IMR-90 (cell line): ENCODE results near the gene LHFPL3. TPM values are rescaled to one million over a fixed set of nuclear protein-coding genes. Genes with fewer than 3 reads are reported as not detected.

Experiments
- ATAC-seq: fragments of 200-7000 bp; cut with Tn5 transposase; 2 replicates; pipeline ENCODE4 v1.9.1; 2020; ENCODE audit warnings: low read depth, mild to moderate bottlenecking, moderate library complexity
- BruUV-seq: library from RNA; stranded (reverse); fragments of 400-500 nt; replicated peaks from 2 replicates; lab custom pipeline; 2021; lab: Mats Ljungman, UMichigan
- CTCF ChIA-PET: fragments of 300-600 bp; formaldehyde crosslinking; extraction: SDS; loops from one replicate; lab custom pipeline; 2021; ENCODE audit warnings: antibody characterized with exemption; lab: Yijun Ruan, JAX
- POLR2A ChIA-PET: fragments of 300-600 bp; sonication (Branson Sonifier 250); formaldehyde crosslinking; loops from one replicate; lab custom pipeline; 2022; ENCODE audit warnings: antibody characterized with exemption; ENCODE audit not compliant: unreplicated experiment; lab: Charles Lee
- DNase-seq: peaks from one replicate; pipeline ENCODE4 v3.0.0; 2013
- H2AFZ ChIP-seq: replicated peaks from 2 replicates; pipeline ENCODE3; 2013; ENCODE audit warnings: low read length, mild to moderate bottlenecking; ENCODE audit not compliant: poor library complexity
- H2AK5ac ChIP-seq: 2 replicates; pipeline ENCODE4 v1.6.1; 2013; ENCODE audit warnings: low read depth, low read length, inconsistent platforms
- H2AK9ac ChIP-seq: replicated peaks from 2 replicates; pipeline ENCODE3; 2013; ENCODE audit warnings: mild to moderate bottlenecking, low read depth, low read length, moderate library complexity; ENCODE audit not compliant: poor library complexity
- H2BK120ac ChIP-seq: 2 replicates; pipeline ENCODE4 v1.6.1; 2013; ENCODE audit warnings: low read depth, low read length, inconsistent platforms
- H2BK15ac ChIP-seq: 3 replicates; pipeline ENCODE4 v1.6.1; 2013; ENCODE audit warnings: low read depth, low read length, inconsistent platforms
- H2BK20ac ChIP-seq: 2 replicates; pipeline ENCODE4 v1.6.1; 2013; ENCODE audit warnings: low read depth, mild to moderate bottlenecking, inconsistent platforms, low read length, moderate library complexity
- H2BK5ac ChIP-seq: 2 replicates; pipeline ENCODE4 v1.6.1; 2013; ENCODE audit warnings: mild to moderate bottlenecking, low read depth, low read length, inconsistent platforms; ENCODE audit not compliant: poor library complexity, severe bottlenecking
- H3K14ac ChIP-seq: replicated peaks from 2 replicates; pipeline ENCODE4 v1.6.1; 2013; ENCODE audit warnings: low read depth, low read length, inconsistent platforms
- H3K18ac ChIP-seq: 2 replicates; pipeline ENCODE4 v1.6.1; 2013; ENCODE audit warnings: low read depth, low read length, control low read depth
- H3K23ac ChIP-seq: 2 replicates; pipeline ENCODE4 v1.6.1; 2013; ENCODE audit warnings: low read depth, low read length, inconsistent platforms
- H3K27ac ChIP-seq: 2 replicates; pipeline ENCODE4 v1.5.1; 2013; ENCODE audit warnings: mild to moderate bottlenecking, control low read depth, low read length; ENCODE audit not compliant: insufficient read depth
- H3K27me3 ChIP-seq: 2 replicates; pipeline ENCODE4 v1.6.1; 2013; ENCODE audit warnings: low read length; ENCODE audit not compliant: control insufficient read depth, insufficient read depth
- H3K36me3 ChIP-seq: 2 replicates; pipeline ENCODE4 v1.6.1; 2013; ENCODE audit warnings: low read length, mixed read lengths; ENCODE audit not compliant: control insufficient read depth, insufficient read depth
- H3K4ac ChIP-seq: 2 replicates; pipeline ENCODE4 v1.6.1; 2013; ENCODE audit warnings: low read depth, low read length, inconsistent platforms
- H3K4me1 ChIP-seq: 2 replicates; pipeline ENCODE4 v1.6.1; 2013; ENCODE audit warnings: low read length, mixed read lengths; ENCODE audit not compliant: control insufficient read depth, insufficient read depth
- H3K4me2 ChIP-seq: 2 replicates; pipeline ENCODE4 v1.6.1; 2013; ENCODE audit warnings: low read depth, mild to moderate bottlenecking, control low read depth, low read length, moderate library complexity
- H3K4me3 ChIP-seq: 2 replicates; pipeline ENCODE4 v1.5.1; 2013; ENCODE audit warnings: low read depth, mild to moderate bottlenecking, control low read depth, low read length, moderate library complexity; ENCODE audit not compliant: insufficient read depth
- H3K56ac ChIP-seq: 2 replicates; pipeline ENCODE4 v1.6.1; 2013; ENCODE audit warnings: low read length, inconsistent platforms; ENCODE audit not compliant: insufficient read depth; ENCODE audit errors: extremely low read depth
- H3K79me1 ChIP-seq, 2 experiments: 2 replicates each; pipeline ENCODE4 v1.6.1; 2013; ENCODE audit warnings: low read length in 2 of 2, inconsistent platforms in 1 of 2, low read depth in 1 of 2
- H3K9ac ChIP-seq: 2 replicates; pipeline ENCODE4 v1.6.1; 2013; ENCODE audit warnings: low read depth, low read length, control low read depth
- H3K9me1 ChIP-seq: 2 replicates; pipeline ENCODE4 v1.6.1; 2013; ENCODE audit warnings: low read length, inconsistent platforms; ENCODE audit not compliant: insufficient read depth
- H3K9me3 ChIP-seq: 2 replicates; pipeline ENCODE4 v1.6.1; 2013; ENCODE audit warnings: low read length; ENCODE audit not compliant: control insufficient read depth, insufficient read depth
- H4K20me1 ChIP-seq: 2 replicates; pipeline ENCODE4 v1.6.1; 2013; ENCODE audit warnings: low read length, inconsistent platforms; ENCODE audit not compliant: insufficient read depth
- H4K5ac ChIP-seq: 2 replicates; pipeline ENCODE4 v1.6.1; 2013; ENCODE audit warnings: mild to moderate bottlenecking, low read depth, low read length, control low read depth
- H4K8ac ChIP-seq, 2 experiments: 2 replicates each; pipeline ENCODE4 v1.6.1; 2013; ENCODE audit warnings: low read depth in 2 of 2, low read length in 2 of 2, control low read depth in 1 of 2, inconsistent platforms in 1 of 2
- H4K91ac ChIP-seq: 2 replicates; pipeline ENCODE4 v1.6.1; 2013; ENCODE audit warnings: low read depth, low read length, inconsistent platforms; ENCODE audit not compliant: insufficient read depth
- CEBPB ChIP-seq: IDR thresholded peaks from 2 replicates; pipeline ENCODE4 v1.6.1; 2012; ENCODE audit warnings: low read depth, low read length, improper control_type of control experiment
- CHD1 ChIP-seq: IDR thresholded peaks from 2 replicates; pipeline ENCODE4 v1.6.1; 2012; ENCODE audit warnings: low read depth, low read length, improper control_type of control experiment
- MAFK ChIP-seq: IDR thresholded peaks from 2 replicates; pipeline ENCODE4 v1.6.1; 2012; ENCODE audit warnings: low read depth, low read length, improper control_type of control experiment
- MAZ ChIP-seq: IDR thresholded peaks from 2 replicates; pipeline ENCODE4 v1.6.1; 2012; ENCODE audit warnings: low read depth, mild to moderate bottlenecking, low read length, improper control_type of control experiment, moderate library complexity, borderline replicate concordance
- MXI1 ChIP-seq: IDR thresholded peaks from 2 replicates; pipeline ENCODE4 v1.6.1; 2012; ENCODE audit warnings: low read depth, mild to moderate bottlenecking, low read length, moderate library complexity, borderline replicate concordance
- POLR2A ChIP-seq: IDR thresholded peaks from 2 replicates; pipeline ENCODE4 v1.6.1; 2012; ENCODE audit warnings: mild to moderate bottlenecking, low read depth, low read length
- WGBS, 2 experiments: methylation state at CpG; one replicate each; pipeline versions ENCODE4 v1.1.5 to v1.1.7; 2013; ENCODE audit warnings: missing lambda C conversion rate in 2 of 2; ENCODE audit not compliant: insufficient read length in 1 of 2; ENCODE audit errors: extremely low coverage in 2 of 2; 5-methylcytosine and 5-hydroxymethylcytosine counted together
- dilution Hi-C: fragments of 300-500 bp; cut with HindIII; formaldehyde crosslinking; loops from one replicate; pipeline ENCODE4 v1.14.3; 2018; ENCODE audit warnings: low sequenced_read_pairs; ENCODE audit not compliant: unreplicated experiment
- in situ Hi-C: fragments of 300-500 bp; cut with MboI; formaldehyde crosslinking; loops from 3 replicates; pipeline ENCODE4 v1.14.3; 2019; ENCODE audit warnings: low sequenced_read_pairs, inconsistent platforms, mixed read lengths
- intact Hi-C: fragments of 100-400 bp; cut with micrococcal nuclease; formaldehyde crosslinking; loops from 2 replicates; pipeline ENCODE4 v1.10.0; 2022
- polyA plus RNA-seq, 3 experiments: library from polyadenylated mRNA; depleted of rRNA; stranded (reverse); fragments of >200 nt; gene quantifications; 2 replicates each; pipeline ENCODE4 v1.2.3, GENCODE V29; 2012; ENCODE audit warnings: low replicate concordance in 1 of 3
- total RNA-seq: library from RNA; depleted of rRNA; stranded (reverse); fragments of >200 nt; gene quantifications from 2 replicates; pipeline ENCODE4 v1.2.3, GENCODE V29; 2012
- TF ChIP-seq, protein P1 (sequence below): conservative IDR thresholded peaks from 2 replicates; pipeline ENCODE4 v1.5.1; 2012; ENCODE audit warnings: mild to moderate bottlenecking, low read depth, low read length, improper control_type of control experiment
- TF ChIP-seq, protein P2 (sequence below): fragments of 150-350 bp; IDR thresholded peaks from 2 replicates; pipeline ENCODE4 v1.6.1; 2017; ENCODE audit warnings: mild to moderate bottlenecking, antibody characterized with exemption, low read length, low read depth

LHFPL3 gene
- total and polyA plus RNA-seq, 2 of the 4 experiments (the other 2 are of a cell fraction) = not detected

DNA sequence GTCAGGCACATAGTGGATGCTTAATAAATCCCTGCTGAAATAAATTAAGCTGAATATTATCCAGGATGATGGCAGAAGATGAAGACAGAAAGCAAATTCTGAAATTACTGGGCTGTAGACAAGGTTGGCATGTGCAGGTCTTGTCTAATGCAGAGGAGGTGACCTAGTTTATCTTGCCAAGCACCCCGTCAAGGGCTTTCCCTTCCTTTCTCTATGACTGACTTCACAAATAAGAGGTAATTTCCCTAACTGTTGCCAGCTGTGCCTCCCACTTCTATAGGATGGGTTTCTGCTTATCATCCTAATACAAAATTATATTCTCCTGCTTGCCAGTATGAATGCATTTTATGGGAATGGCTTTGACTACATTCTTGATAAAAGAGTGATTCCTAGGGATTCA, 38.0 kb downstream of the LHFPL3 start:
- no peak overlapping the region for H3K27ac ChIP-seq
- no peak for DNase-seq
- CTCF ChIA-PET = no interaction called here

More for the DNA sequence above, 38.0 kb downstream of the LHFPL3 start:
- Histone ChIP-seq H2BK15ac (no peak overlapping the region), H4K91ac (no peak overlapping the region), H3K18ac (no peak overlapping the region), H3K56ac (no peak overlapping the region), H2BK20ac (no peak overlapping the region), H2AFZ (no peak overlapping the region), H3K27me3 (no peaks in the 10 kb centered on the region), H4K5ac (no peak overlapping the region), H3K4me1 (no peaks in the 10 kb centered on the region), H3K9me3 (no peaks in the 10 kb centered on the region), H2AK9ac (no peak overlapping the region), H2BK120ac (no peak overlapping the region), H3K14ac (no peak overlapping the region), H3K36me3 (no peaks in the 10 kb centered on the region), H2AK5ac (no peak overlapping the region), H3K4me3 (no peak overlapping the region), H3K79me1 (no peaks in the 10 kb centered on the region), H2BK5ac (no peak overlapping the region), H4K8ac (no peak overlapping the region), H4K20me1 (no peaks in the 10 kb centered on the region), H3K9ac (no peak overlapping the region), H3K4ac (no peak overlapping the region), H3K23ac (no peak overlapping the region), H3K9me1 (no peaks in the 10 kb centered on the region), H3K4me2 (no peak overlapping the region)
- ATAC-seq = no peak
- dilution Hi-C loops (no loop called here), in situ Hi-C loops (no loop called here), intact Hi-C loops (no loop called here)
- POLR2A ChIA-PET = no interaction called here
- no TSS peak for BruUV-seq
- no CpG with 5 or more reads among the region's 1 CpG for WGBS, 2 experiments
- TF ChIP-seq MAFK (no peak), MXI1 (no peak), POLR2A (no peak), CEBPB (no peak), CHD1 (no peak), MAZ (no peak)
- TF ChIP-seq, protein P1, sequence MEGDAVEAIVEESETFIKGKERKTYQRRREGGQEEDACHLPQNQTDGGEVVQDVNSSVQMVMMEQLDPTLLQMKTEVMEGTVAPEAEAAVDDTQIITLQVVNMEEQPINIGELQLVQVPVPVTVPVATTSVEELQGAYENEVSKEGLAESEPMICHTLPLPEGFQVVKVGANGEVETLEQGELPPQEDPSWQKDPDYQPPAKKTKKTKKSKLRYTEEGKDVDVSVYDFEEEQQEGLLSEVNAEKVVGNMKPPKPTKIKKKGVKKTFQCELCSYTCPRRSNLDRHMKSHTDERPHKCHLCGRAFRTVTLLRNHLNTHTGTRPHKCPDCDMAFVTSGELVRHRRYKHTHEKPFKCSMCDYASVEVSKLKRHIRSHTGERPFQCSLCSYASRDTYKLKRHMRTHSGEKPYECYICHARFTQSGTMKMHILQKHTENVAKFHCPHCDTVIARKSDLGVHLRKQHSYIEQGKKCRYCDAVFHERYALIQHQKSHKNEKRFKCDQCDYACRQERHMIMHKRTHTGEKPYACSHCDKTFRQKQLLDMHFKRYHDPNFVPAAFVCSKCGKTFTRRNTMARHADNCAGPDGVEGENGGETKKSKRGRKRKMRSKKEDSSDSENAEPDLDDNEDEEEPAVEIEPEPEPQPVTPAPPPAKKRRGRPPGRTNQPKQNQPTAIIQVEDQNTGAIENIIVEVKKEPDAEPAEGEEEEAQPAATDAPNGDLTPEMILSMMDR = no peak
- TF ChIP-seq, protein P2, sequence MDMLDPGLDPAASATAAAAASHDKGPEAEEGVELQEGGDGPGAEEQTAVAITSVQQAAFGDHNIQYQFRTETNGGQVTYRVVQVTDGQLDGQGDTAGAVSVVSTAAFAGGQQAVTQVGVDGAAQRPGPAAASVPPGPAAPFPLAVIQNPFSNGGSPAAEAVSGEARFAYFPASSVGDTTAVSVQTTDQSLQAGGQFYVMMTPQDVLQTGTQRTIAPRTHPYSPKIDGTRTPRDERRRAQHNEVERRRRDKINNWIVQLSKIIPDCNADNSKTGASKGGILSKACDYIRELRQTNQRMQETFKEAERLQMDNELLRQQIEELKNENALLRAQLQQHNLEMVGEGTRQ = no peak
